GM12878 (cell line): Measurements from ENCODE around the gene ZNF48. TPM values are rescaled to one million over a fixed set of nuclear protein-coding genes. Genes with fewer than 3 reads are reported as not detected.

Source experiments
- ATAC-seq: fragments of 200-7000 bp; cut with Tn5 transposase; 3 replicates; pipeline ENCODE4 v1.9.1; 2020; ENCODE audit warnings: mild to moderate bottlenecking, moderate library complexity
- BruUV-seq: library from RNA; stranded (reverse); fragments of 400-500 nt; replicated peaks from 2 replicates; lab custom pipeline; 2021; lab: Mats Ljungman, UMichigan
- CTCF ChIA-PET: fragments of 300-600 bp; sonication (Branson Sonifier 250); formaldehyde crosslinking; extraction: SDS; loops from one replicate; lab custom pipeline; 2021; ENCODE audit warnings: inconsistent platforms; lab: Yijun Ruan, JAX
- POLR2A ChIA-PET: fragments of 350-600 bp; formaldehyde crosslinking; extraction: SDS; loops from one replicate; lab custom pipeline; 2021; ENCODE audit warnings: inconsistent platforms; lab: Charles Lee
- RAD21 ChIA-PET: fragments of 300-600 bp; sonication (Branson Sonifier 250); formaldehyde crosslinking; loops from one replicate; lab custom pipeline; 2023; ENCODE audit warnings: antibody characterized with exemption; ENCODE audit not compliant: unreplicated experiment; lab: Charles Lee
- SMC1A ChIA-PET: fragments of 300-600 bp; sonication (Branson Sonifier 250); formaldehyde crosslinking; loops from one replicate; lab custom pipeline; 2023; ENCODE audit not compliant: unreplicated experiment, uncharacterized antibody; lab: Charles Lee
- DNase-seq: peaks from one replicate; pipeline ENCODE4 v3.0.0-alpha.2; 2011; ENCODE audit warnings: low read depth, low spot score
- FAIRE-seq: peaks from 3 replicates; lab custom pipeline; 2011; peaks lifted over from hg19 to GRCh38; lab: Jason Lieb, UNC
- H2AFZ ChIP-seq: 2 replicates; pipeline ENCODE4 v1.6.0; 2011; ENCODE audit warnings: low read depth, low read length, control low read depth; ENCODE audit not compliant: control insufficient read depth
- H3K27ac ChIP-seq: 2 replicates; pipeline ENCODE4 v1.5.1; 2011; ENCODE audit warnings: control low read depth; ENCODE audit not compliant: control insufficient read depth, insufficient read depth
- H3K27me3 ChIP-seq, 2 experiments: replicated peaks in 1 of 2; 2 replicates each; pipeline versions ENCODE4 v1.6.0 to v1.6.1; 2011; ENCODE audit warnings: low read length in 1 of 2; ENCODE audit not compliant: control insufficient read depth in 2 of 2, insufficient read depth in 2 of 2
- H3K36me3 ChIP-seq, 2 experiments: 2 replicates each; pipeline ENCODE4 v1.5.1; 2011; ENCODE audit warnings: low read length in 1 of 2; ENCODE audit not compliant: control insufficient read depth in 2 of 2, insufficient read depth in 2 of 2
- H3K4me1 ChIP-seq: 2 replicates; pipeline ENCODE4 v1.6.1; 2011; ENCODE audit warnings: mild to moderate bottlenecking, low read length, moderate library complexity, mixed read lengths; ENCODE audit not compliant: control insufficient read depth, insufficient read depth
- H3K4me2 ChIP-seq: 2 replicates; pipeline ENCODE4 v1.6.0; 2011; ENCODE audit warnings: control low read depth; ENCODE audit not compliant: control insufficient read depth, insufficient read depth
- H3K4me3 ChIP-seq: fragments of 200-600 bp; sonication (generic); 2 replicates; pipeline ENCODE4 v1.5.1; 2016
- H3K79me2 ChIP-seq: 2 replicates; pipeline ENCODE4 v1.6.0; 2011; ENCODE audit warnings: low read length; ENCODE audit not compliant: control insufficient read depth, insufficient read depth
- H3K9ac ChIP-seq: 2 replicates; pipeline ENCODE4 v1.8.0; 2011; ENCODE audit warnings: low read length, control low read depth, mixed read lengths; ENCODE audit not compliant: control insufficient read depth, insufficient read depth
- H3K9me3 ChIP-seq: replicated peaks from 3 replicates; pipeline ENCODE4 v1.5.1; 2011; ENCODE audit warnings: mild to moderate bottlenecking, low read length; ENCODE audit not compliant: control insufficient read depth, insufficient read depth
- H4K20me1 ChIP-seq: 2 replicates; pipeline ENCODE4 v1.6.0; 2011; ENCODE audit not compliant: control insufficient read depth, insufficient read depth
- BCLAF1 ChIP-seq: fragments of 450-650 bp; IDR thresholded peaks from 2 replicates; pipeline ENCODE4 v1.6.1; 2017; ENCODE audit warnings: antibody characterized with exemption, mild to moderate bottlenecking, moderate library complexity
- CBX5 ChIP-seq: sonication (generic); IDR thresholded peaks from 2 replicates; pipeline ENCODE4 v1.6.1; 2016; ENCODE audit warnings: low read depth, moderate library complexity, mild to moderate bottlenecking, inconsistent platforms
- GABPA ChIP-seq: IDR thresholded peaks from 2 replicates; pipeline ENCODE4 v1.6.1; 2014; ENCODE audit warnings: antibody characterized with exemption, low read depth, mild to moderate bottlenecking, inconsistent platforms
- KAT2A ChIP-seq: conservative IDR thresholded peaks from 2 replicates; pipeline ENCODE4 v1.6.1; 2011; ENCODE audit warnings: low read depth, low read length; ENCODE audit not compliant: control insufficient read depth
- NBN ChIP-seq: fragments of 450-650 bp; IDR thresholded peaks from 2 replicates; pipeline ENCODE4 v1.6.1; 2016
- SIN3A ChIP-seq: IDR thresholded peaks from 2 replicates; pipeline ENCODE4 v1.6.1; 2012; ENCODE audit warnings: low read depth, low read length, improper control_type of control experiment
- SRF ChIP-seq, 2 experiments: IDR thresholded peaks; 2 replicates each; pipeline ENCODE4 v1.6.1; 2011; ENCODE audit warnings: low read depth in 2 of 2, low read length in 2 of 2, mild to moderate bottlenecking in 1 of 2, moderate library complexity in 1 of 2
- ZNF687 ChIP-seq: fragments of 450-650 bp; IDR thresholded peaks from 2 replicates; pipeline ENCODE4 v1.6.1; 2017; ENCODE audit warnings: mild to moderate bottlenecking, moderate library complexity
- WGBS: methylation state at CpG from one replicate; pipeline ENCODE4 v1.1.6; 2016; ENCODE audit warnings: low lambda C conversion rate; ENCODE audit not compliant: insufficient replicate concordance, insufficient coverage; ENCODE audit errors: missing lambda C conversion rate; 5-methylcytosine and 5-hydroxymethylcytosine counted together
- in situ Hi-C: fragments of 300-500 bp; cut with MboI; formaldehyde crosslinking; loops from 9 replicates; pipeline ENCODE4 v1.14.3; 2018; ENCODE audit warnings: mixed read lengths
- intact Hi-C: fragments of 100-400 bp; cut with micrococcal nuclease; formaldehyde crosslinking; loops from one replicate; pipeline ENCODE4 v1.14.2; 2022; ENCODE audit not compliant: unreplicated experiment
- polyA plus RNA-seq, 11 experiments: library from polyadenylated mRNA; depleted of rRNA in 4 of 11; unstranded in 6 of 11; stranded (reverse) in 5 of 11; fragments of >200 nt; fragmentation: Nextera tagmentation in 4 of 11; fragmentation: Illumina TruSeq in 1 of 11; extraction: Ambion mirVana in 4 of 11; extraction: Trizol in 1 of 11; gene quantifications; 1 replicate in 1 of 11; 2 replicates in 10 of 11; pipeline versions ENCODE4 v1.2.1 to v1.2.3, GENCODE V29; 2011 to 2016; ENCODE audit warnings: inconsistent platforms in 2 of 11, missing spikeins in 2 of 11, low read depth in 1 of 11
- total RNA-seq, 4 experiments: library from RNA; depleted of rRNA in 3 of 4; stranded (reverse); fragments of >200 nt in 3 of 4; fragmentation: Illumina TruSeq in 1 of 4; extraction: Trizol in 1 of 4; gene quantifications; 2 replicates each; pipeline versions ENCODE4 v1.2.1 to v1.2.3, GENCODE V29; 2013 to 2021

ZNF48 gene
- total and polyA plus RNA-seq, 10 of the 15 experiments (the other 5 are each of a cell fraction or from before 2014, with no cell fraction given), result 0.14 to 12.0 (median 4.2) TPM

- no peak for TF ChIP-seq BCLAF1
- TF ChIP-seq CBX5, result no peak
- TF ChIP-seq SIN3A, result no peak
- no peak for TF ChIP-seq SRF (IDR thresholded peaks at IDR 0.05; ENCODE audit: low read depth in 2 of 2, low read length in 2 of 2)
- TF ChIP-seq NBN, result no peak
- TF ChIP-seq KAT2A, result no peak
Observed at GRCh38 chr16:30381291-30382041, 13.8 kb upstream of the ZNF48 start (continued).

GRCh38 chr16:30382111-30382881 lies 12.9 kb upstream of the ZNF48 start, which contains the start of gene SEPTIN1:
TSS of gene SEPTIN1 (minus strand) at chr16:30382561. CDS start at chr16:30382542, 19 bp downstream.
- 4% methylated on average over 10 of the region's 12 CpGs for WGBS
- ChIA-PET CTCF (interaction anchor here (0.7 to 2.8 kb wide), 9 partner anchors 11 to 290 kb away, joined by 3 to 23 read pairs (median 4); partner anchors contain the start of genes CD2BP2, ZNF48 and ZNF771), SMC1A (interaction anchor here (0.6 to 3.3 kb wide), 13 partner anchors 9 to 275 kb away, joined by 3 to 12 read pairs (median 4); partner anchors contain the start of genes ZNF48 and ZNF771), RAD21 (interaction anchor here (0.7 to 3.2 kb wide), 12 partner anchors 11 to 290 kb away, joined by 3 to 25 read pairs (median 4); partner anchors contain the start of genes DCTPP1, TBC1D10B, TBX6 and ZNF48), POLR2A (interaction anchor here (0.9 to 4.3 kb wide), 14 partner anchors 10 to 317 kb away, joined by 3 to 37 read pairs (median 4); partner anchors contain the start of genes ALDOA, CD2BP2, TBC1D10B and ZNF48)
- Histone ChIP-seq H3K27ac (peak within 1 kb of the TSS; percentile 91), H3K27me3 (no peaks in the 10 kb centered on the region), H3K4me3 (peak within 1 kb of the TSS; percentile 97), H3K9me3 (no peaks in the 10 kb centered on the region), H2AFZ (peak within 1 kb of the TSS; percentile 89), H3K4me2 (peak within 1 kb of the TSS; percentile 94), H3K9ac (peak within 1 kb of the TSS; percentile 76), H3K36me3 (peaks cover 0 to 4% of the 10 kb centered on the region in 2 experiments; a peak in 2 of 4 replicates), H3K79me2 (peaks cover 27% of the 10 kb centered on the region), H3K4me1 (peaks cover 26% of the 10 kb centered on the region), H4K20me1 (no peaks in the 10 kb centered on the region)
- DNase-seq, result peak; percentile 40
- FAIRE-seq, result peak; percentile 82
- in situ Hi-C loops, result no loop called here
- BruUV-seq, result TSS peak; percentile 81
- peak; percentile 61 for ATAC-seq
- intact Hi-C loops, result no loop called here
- TF ChIP-seq ZNF687, result peak; percentile 74
- peak; percentile 81 for TF ChIP-seq GABPA
